Lower leg skin (tissue), 4 donors: ENCODE measurements around the gene DRD5. TPM values are rescaled to one million over a fixed set of nuclear protein-coding genes. Genes with fewer than 3 reads are reported as not detected.

Experiments
- DNase-seq, 2 donors: peaks; one replicate each; pipeline ENCODE4 v3.0.0-alpha.2; 2019; ENCODE audit warnings: low spot score in 2 of 2
- H3K4me3 ChIP-seq: fragments of 200-600 bp; sonication (generic); 2 replicates; pipeline ENCODE4 v1.5.1; 2017; ENCODE audit warnings: mild to moderate bottlenecking, low read depth; ENCODE audit not compliant: poor library complexity, severe bottlenecking
- CTCF ChIP-seq, 3 donors: fragments of 450-650 bp; IDR thresholded peaks; one replicate each; pipeline ENCODE4 v1.5.1; 2016; ENCODE audit warnings: antibody characterized with exemption in 3 of 3, mild to moderate bottlenecking in 3 of 3, moderate library complexity in 2 of 3
- POLR2A ChIP-seq, 2 donors: fragments of 450-650 bp; IDR thresholded peaks; one replicate each; pipeline ENCODE4 v1.6.1; 2016 to 2017; ENCODE audit warnings: antibody characterized with exemption in 2 of 2, mild to moderate bottlenecking in 1 of 2, moderate library complexity in 1 of 2
- WGBS, 2 donors: methylation state at CpG; one replicate each; pipeline ENCODE4 v1.1.5; 2018; 5-methylcytosine and 5-hydroxymethylcytosine counted together
- intact Hi-C: fragments of 100-400 bp; cut with DNase I; formaldehyde crosslinking; loops from one replicate; pipeline ENCODE4 v1.15.0; 2023; ENCODE audit warnings: low total_unique reads
- total RNA-seq, 4 donors: library from RNA; depleted of rRNA; stranded (reverse); fragments of >200 nt; gene quantifications; one replicate each; pipeline ENCODE4 v1.1.0, GENCODE V29; 2016

Gene DRD5
- total RNA-seq, 4 donors from 2014 or later = 0.16 TPM; not detected in 3

- DNase-seq = no peak
- intact Hi-C loops = no loop called here
- TF ChIP-seq POLR2A (IDR thresholded peaks at IDR 0.05) = no peak
- no peak for TF ChIP-seq CTCF (IDR thresholded peaks at IDR 0.05)
- WGBS, 2 donors = 77 to 78% methylated on average over 3 of the region's 3 CpGs
- no peak overlapping the region for H3K4me3 ChIP-seq
These were observed 43.6 kb downstream of the DRD5 start for GRCh38 chr4:9825049-9825448.

- no peak for DNase-seq
- H3K4me3 ChIP-seq = no peak overlapping the region
- TF ChIP-seq POLR2A (IDR thresholded peaks at IDR 0.05) (no peak), CTCF (IDR thresholded peaks at IDR 0.05) (no peak)
- intact Hi-C loops = no loop called here
- 88 to 97% methylated on average over 1 of the region's 1 CpG for WGBS, 2 donors
These were observed 45.1 kb downstream of the DRD5 start for GRCh38 chr4:9826551-9826950.

GRCh38 chr4:9832640-9833039 is 51.2 kb downstream of the DRD5 start:
- whole genome bisulfite sequencing, 2 donors = 92 to 97% methylated on average over 2 of the region's 2 CpGs
- no peak overlapping the region for H3K4me3 ChIP-seq
- no peak for DNase-seq
- TF ChIP-seq CTCF (IDR thresholded peaks at IDR 0.05) (no peak), POLR2A (IDR thresholded peaks at IDR 0.05) (no peak)
- intact Hi-C loops = loop anchor here (10.0 kb wide), 1 partner anchor 268 kb away; no protein-coding TSS in a partner anchor

- intact Hi-C loops = loop anchor here (10.0 kb wide), 1 partner anchor 269 kb away; no protein-coding TSS in a partner anchor
- no peak for TF ChIP-seq POLR2A (IDR thresholded peaks at IDR 0.05)
- no peak for TF ChIP-seq CTCF (IDR thresholded peaks at IDR 0.05)
- DNase-seq = no peak
- H3K4me3 ChIP-seq = no peak overlapping the region
- 90 to 95% methylated on average over 5 of the region's 5 CpGs for WGBS, 2 donors
These were observed 52.0 kb downstream of the DRD5 start for GRCh38 chr4:9833421-9833820.

Other genes starting within 250 kb of the DRD5 start
- 10 to 100 TPM in 1 of 4 donors, 1 to 10 TPM in 2, under 1 TPM in 1; 0.46 to 10.1 (median 3.1) TPM for gene SLC2A9, start 239.9 kb downstream of the DRD5 start, total RNA-seq